GM18868 (cell line): ENCODE data around the gene NTMT1.

ENCODE experiments used
- ATAC-seq: cut with Tn5 transposase; IDR thresholded peaks from one replicate; pipeline ENCODE4 v1.9.1; 2021; ENCODE audit warnings: mild to moderate bottlenecking, moderate library complexity; ENCODE audit not compliant: unreplicated experiment

The NTMT1 gene

GRCh38 chr9:129613520-129614175 lies 12.3 kb upstream of the NTMT1 start:
- no peak for ATAC-seq

- no peak for ATAC-seq
These were observed 11.0 kb upstream of the NTMT1 start for GRCh38 chr9:129614932-129615331.

GRCh38 chr9:129615407-129616285 lies 10.3 kb upstream of the NTMT1 start:
- no peak for ATAC-seq

GRCh38 chr9:129617167-129617566 lies 8.8 kb upstream of the NTMT1 start:
- ATAC-seq = no peak

GRCh38 chr9:129619787-129620668 lies 5.9 kb upstream of the NTMT1 start:
- ATAC-seq = no peak

- no peak for ATAC-seq
These were observed 5.2 kb upstream of the NTMT1 start, which contains the start of gene C9orf50 for GRCh38 chr9:129620669-129621295. C9orf50 (minus strand) TSS chr9:129621101; CDS start chr9:129620574, 527 bp downstream.

- ATAC-seq = no peak
These were observed 2.6 kb upstream of the NTMT1 start for GRCh38 chr9:129623331-129623730.

GRCh38 chr9:129624168-129624759 lies 1.7 kb upstream of the NTMT1 start:
- ATAC-seq = no peak

GRCh38 chr9:129624947-129625346 lies 1.0 kb upstream of the NTMT1 start:
- no peak for ATAC-seq

- peak; percentile 22 for ATAC-seq
These were observed 792 bp downstream of the NTMT1 start for GRCh38 chr9:129626625-129627284.

- ATAC-seq = no peak
These were observed 1.8 kb downstream of the NTMT1 start for GRCh38 chr9:129627556-129628440.

- no peak for ATAC-seq
These were observed 2.7 kb downstream of the NTMT1 start for GRCh38 chr9:129628709-129629108.

- ATAC-seq = no peak
These were observed 3.4 kb downstream of the NTMT1 start for GRCh38 chr9:129629251-129629820.

GRCh38 chr9:129630967-129631673 lies 5.2 kb downstream of the NTMT1 start:
- ATAC-seq = no peak

- no peak for ATAC-seq
These were observed 5.7 kb downstream of the NTMT1 start for GRCh38 chr9:129631674-129632129.

- ATAC-seq = no peak
These were observed 6.5 kb downstream of the NTMT1 start for GRCh38 chr9:129632460-129632859.

- ATAC-seq = no peak
These were observed 7.2 kb downstream of the NTMT1 start for GRCh38 chr9:129633207-129633606.

- no peak for ATAC-seq
These were observed 7.9 kb downstream of the NTMT1 start for GRCh38 chr9:129633848-129634247.
